ENCODE results near the gene KCNJ12.

DNA sequence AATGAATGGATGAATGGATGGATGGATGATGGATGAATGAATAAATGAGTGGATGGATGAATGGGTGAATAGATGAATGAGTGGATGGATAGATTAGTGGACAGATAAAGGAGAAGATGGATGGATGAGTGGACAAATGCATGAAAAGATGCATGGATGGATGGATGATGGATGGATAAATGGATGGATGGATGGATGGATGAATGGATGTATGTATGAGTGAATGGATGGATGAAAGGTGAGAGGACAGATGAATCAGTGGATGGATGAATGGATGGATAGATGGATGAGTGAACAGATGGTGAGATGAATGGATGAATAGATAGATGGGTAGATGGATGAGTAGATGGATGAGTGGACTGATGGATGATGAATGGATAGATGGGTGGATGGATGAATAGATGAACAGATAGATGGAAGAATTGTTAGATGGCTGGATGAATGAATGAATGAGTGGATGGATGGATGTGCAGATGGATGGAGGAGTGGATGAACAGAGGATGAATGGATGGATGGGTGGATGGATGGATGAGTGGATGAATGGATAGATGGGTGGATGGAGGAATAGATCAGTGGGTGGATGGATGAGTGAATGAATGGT, 13.7 kb upstream of the KCNJ12 start:
- TF ChIP-seq, protein P1, sequence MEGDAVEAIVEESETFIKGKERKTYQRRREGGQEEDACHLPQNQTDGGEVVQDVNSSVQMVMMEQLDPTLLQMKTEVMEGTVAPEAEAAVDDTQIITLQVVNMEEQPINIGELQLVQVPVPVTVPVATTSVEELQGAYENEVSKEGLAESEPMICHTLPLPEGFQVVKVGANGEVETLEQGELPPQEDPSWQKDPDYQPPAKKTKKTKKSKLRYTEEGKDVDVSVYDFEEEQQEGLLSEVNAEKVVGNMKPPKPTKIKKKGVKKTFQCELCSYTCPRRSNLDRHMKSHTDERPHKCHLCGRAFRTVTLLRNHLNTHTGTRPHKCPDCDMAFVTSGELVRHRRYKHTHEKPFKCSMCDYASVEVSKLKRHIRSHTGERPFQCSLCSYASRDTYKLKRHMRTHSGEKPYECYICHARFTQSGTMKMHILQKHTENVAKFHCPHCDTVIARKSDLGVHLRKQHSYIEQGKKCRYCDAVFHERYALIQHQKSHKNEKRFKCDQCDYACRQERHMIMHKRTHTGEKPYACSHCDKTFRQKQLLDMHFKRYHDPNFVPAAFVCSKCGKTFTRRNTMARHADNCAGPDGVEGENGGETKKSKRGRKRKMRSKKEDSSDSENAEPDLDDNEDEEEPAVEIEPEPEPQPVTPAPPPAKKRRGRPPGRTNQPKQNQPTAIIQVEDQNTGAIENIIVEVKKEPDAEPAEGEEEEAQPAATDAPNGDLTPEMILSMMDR (IDR thresholded peaks at IDR 0.05) = no peak
- TF ChIP-seq POLR2A (IDR thresholded peaks at IDR 0.05) = no peak
